NCI-H187 (cell line): ENCODE measurements around the gene UNC13C.

Experiments used
- DNase-seq, 2 experiments: peaks; one replicate each; lab custom pipeline; 2025; lab: John Stamatoyannopoulos, UW

The UNC13C gene

DNA sequence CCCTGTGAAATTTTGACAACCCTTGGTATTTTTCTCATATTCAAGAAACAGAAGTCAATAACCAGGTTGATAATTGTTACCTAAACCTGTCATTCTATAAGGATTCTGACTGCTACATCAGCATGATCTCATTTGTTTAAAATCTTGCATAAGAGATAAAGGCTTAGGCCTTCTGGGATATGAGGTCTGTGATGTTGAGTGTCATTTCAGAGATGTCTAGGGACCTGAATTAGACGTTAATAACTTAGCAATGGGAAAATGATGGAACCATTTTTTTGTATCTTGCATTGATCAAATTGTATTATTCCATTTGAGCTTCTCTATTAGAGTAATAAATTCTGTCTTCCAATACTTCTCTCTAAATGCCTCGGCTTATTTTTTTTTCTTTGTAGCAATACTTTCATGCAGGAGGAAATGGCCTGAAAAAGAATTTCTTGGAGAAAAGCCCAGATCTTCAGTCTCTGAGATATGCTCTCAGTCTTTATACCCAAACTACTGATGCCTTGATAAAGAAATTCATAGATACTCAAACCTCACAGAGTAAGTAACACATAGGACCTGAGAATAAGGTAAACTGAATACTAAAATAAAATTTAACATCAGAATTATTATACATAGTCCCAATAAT is 589.3 kb downstream of the UNC13C start:
- no peak for DNase-seq

DNA sequence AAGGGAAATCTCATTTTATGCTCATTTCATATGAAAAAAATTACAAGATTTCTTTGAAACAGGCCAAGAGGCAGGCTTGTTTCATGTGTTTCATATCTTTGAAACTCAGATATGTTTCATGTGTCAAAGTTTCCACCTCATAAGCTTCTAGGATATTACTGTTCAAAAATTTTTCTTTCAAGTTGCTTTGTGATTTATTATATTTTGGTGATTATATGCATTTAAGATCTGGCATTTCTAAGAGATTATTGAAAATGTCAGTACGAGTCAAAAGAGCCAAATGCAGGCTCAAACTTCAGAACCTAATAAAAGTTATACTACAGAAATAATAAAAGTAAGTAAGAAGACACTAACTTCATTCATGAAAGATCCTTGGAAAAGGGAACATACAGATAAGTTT is 590.1 kb downstream of the UNC13C start:
- no peak for DNase-seq

GRCh38 chr15:54571576-54571975 is 593.3 kb downstream of the UNC13C start:
- DNase-seq = no peak

DNA sequence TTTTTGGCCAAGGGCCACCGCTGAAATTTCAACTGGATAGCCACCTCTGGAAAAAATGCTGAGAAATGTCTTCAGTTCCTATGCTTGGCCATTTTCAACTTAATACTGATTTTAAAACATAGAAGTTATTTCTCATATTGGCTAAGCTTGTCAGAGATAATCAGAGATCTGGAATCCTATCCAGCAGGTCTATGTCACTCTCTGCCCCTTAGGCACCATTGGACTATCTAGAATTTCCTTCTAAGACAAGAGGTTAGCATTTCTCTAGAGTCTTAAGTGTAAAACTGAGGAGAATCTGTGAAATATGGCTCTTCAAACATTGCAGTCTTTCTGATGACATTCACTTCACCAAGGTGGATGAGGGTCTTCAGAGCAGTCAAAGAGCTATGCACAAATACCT is 597.3 kb downstream of the UNC13C start:
- DNase-seq = no peak

DNA sequence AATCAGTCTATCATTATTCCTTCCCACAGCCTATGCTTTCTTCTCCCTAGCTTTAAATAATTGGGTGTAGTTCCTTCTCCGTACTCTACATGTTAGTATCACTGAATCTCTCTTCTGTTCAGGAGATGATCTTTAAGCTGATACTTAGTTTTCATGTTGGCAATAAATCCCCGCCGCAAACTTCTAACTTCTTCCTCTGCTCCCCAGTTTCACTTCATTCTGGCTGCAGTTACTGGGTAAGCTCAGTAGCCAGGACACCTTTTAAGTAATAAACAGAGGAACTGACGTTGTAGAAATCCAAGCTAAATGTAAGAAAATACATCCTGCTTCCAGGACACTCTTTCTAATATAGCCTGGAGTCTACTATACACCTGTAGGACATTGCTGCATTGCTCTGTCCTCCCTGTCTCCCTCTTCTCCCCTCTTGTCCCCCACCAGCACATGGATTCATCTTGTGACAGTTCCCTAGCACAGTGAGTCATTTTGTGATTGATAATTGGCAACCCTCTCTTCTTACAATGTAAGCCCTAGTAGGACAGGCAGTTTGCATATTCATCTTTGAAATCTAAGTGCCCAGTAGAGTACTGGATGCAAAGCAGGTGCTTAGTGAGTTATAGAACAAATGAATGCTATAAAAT is 598.2 kb downstream of the UNC13C start:
- DNase-seq = no peak

- DNase-seq = no peak
Observed at GRCh38 chr15:54577476-54578250, 599.4 kb downstream of the UNC13C start.

GRCh38 chr15:54579855-54580254 is 601.6 kb downstream of the UNC13C start:
- no peak for DNase-seq

GRCh38 chr15:54580643-54581042 is 602.4 kb downstream of the UNC13C start:
- no peak for DNase-seq

- DNase-seq = no peak
Observed at GRCh38 chr15:54582863-54583643, 604.8 kb downstream of the UNC13C start.

- DNase-seq = no peak
Observed at GRCh38 chr15:54585063-54585462, 606.8 kb downstream of the UNC13C start.

DNA sequence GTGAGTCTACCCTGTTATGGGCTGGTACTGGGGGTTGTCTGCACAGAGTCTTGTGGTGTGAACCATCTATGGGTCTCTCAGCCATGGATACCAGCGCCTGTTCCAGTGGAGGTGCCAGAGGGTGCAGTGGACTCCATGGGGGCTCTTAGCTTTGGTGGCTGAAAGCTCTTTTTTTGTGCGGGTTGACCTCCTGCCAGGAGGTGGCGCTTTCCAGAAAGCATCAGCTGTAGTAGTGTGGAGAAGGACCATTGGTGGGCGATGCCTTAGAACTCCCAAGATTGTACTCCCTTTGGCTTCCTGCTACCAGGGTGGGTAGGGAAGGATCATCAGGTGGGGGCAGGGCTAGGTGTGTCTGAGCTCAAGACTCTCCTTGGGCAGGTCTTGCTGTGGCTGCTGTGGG is 615.9 kb downstream of the UNC13C start:
- no peak for DNase-seq

DNA sequence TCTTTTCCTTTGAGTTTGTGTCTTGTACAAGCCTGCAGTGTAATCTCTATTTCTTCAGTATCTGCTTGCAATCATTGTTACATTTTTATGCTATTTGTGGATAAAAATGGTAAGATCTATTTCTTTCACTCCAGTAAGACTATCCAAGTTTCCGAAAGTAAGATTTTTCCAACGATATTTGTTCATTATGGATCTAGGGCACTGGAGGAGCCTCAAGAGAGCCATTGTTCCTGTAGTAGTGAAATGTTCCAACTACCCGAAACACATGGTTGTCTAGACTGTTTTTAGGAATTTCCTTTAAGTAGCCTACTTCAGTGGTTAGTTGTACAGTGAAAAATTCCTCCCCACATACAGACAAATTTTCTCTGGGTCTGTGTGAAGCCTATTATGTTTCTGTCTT is 621.1 kb downstream of the UNC13C start:
- no peak for DNase-seq

DNA sequence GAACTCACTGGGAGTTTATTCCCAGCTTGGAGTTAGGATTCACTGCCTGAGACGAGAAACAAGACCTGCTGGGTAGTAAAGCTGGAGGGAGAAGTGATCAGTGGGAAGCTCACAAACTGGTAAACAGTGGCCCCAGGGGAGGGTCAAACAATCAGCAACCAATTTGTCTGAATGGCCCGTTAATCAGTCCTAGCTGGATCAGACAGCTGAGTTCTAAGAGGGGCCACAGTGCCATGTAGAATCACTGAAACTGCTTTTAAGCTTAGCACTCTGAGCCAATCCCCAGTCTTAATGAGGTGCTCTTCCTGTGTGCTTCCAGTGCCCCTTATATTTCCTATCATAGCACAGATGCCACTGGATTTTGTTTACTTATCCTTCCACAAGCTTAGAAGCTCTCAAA is 626.8 kb downstream of the UNC13C start:
- DNase-seq = no peak

DNA sequence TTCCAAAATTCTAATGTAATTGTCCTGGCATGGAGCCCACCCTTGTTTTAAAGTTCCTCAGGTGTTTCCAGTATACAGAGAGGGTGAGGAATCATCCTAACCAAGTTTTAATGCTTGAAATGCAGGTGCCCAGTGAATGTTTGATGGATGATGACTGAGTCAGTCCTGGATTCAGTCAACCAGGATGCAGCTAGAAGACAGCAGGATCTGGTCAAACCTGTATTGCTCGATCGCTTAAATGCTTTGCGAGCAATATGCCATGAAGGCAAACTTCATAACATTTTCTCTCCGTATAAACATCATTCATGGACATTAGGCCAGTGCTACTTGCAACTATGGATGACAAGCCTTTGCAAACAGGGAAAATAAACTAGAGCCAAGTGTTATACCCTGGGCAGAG is 627.3 kb downstream of the UNC13C start:
- no peak for DNase-seq

- DNase-seq = no peak
Observed at GRCh38 chr15:54608876-54609835, 630.9 kb downstream of the UNC13C start.

GRCh38 chr15:54618120-54618519 is 639.9 kb downstream of the UNC13C start:
- DNase-seq = no peak

GRCh38 chr15:54619180-54619579 is 640.9 kb downstream of the UNC13C start:
- DNase-seq = no peak

DNA sequence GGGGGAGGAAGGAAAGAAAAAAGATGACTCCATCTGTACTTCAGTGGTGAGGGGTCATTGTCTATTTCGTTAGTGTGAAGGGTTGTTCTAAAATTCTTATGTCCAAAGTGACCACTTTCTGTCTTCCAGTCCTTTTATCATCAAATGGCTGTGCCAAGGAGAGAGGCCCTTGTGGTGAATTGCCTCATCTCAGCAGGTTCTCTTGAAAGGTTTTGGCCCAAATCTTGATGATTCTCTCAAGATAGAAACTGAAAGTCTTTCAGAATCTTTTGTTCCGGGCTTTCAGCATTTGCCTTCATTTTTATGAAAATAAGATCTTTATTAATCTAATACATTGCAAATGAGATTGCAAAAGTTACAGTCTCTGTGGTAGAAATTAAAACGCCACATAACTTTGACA is 642.7 kb downstream of the UNC13C start:
- DNase-seq = no peak

DNA sequence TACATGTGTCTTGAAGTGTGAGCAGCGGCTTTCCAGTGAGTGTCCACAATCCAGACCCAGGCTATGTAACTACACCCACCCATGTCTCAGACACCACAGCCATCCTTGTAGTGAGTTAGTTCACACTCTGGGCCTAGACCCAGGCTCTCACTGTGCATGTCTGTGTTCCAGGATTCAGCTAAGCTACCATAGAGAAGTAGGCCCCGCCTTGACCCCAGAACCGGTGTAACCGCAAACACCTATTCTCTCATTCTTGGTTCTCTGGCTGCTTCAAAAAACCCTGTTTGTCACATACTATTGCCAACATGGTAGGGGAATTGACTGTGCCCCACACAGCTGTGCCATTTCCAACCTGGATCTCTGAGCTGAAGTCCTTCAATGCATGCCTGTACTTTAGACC is 657.9 kb downstream of the UNC13C start:
- DNase-seq = no peak

DNA sequence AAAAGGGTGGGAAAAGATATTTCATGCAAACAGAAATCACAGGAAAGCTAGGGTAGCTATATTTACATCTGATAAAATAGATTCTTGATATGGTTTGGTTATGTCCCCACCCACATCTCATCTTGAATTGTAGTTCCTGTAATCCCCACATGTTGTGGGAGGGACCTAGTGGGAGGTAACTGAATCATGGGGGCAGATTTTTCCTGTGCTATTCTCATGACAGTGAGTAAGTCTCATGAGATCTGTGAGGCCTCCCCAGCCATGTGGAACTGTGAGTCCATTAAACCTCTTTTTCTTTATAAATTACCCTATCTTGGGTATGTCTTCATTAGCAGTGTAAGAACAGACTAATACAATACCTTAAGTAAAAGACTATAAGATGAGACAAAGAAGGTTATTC is 660.4 kb downstream of the UNC13C start:
- DNase-seq = no peak

DNA sequence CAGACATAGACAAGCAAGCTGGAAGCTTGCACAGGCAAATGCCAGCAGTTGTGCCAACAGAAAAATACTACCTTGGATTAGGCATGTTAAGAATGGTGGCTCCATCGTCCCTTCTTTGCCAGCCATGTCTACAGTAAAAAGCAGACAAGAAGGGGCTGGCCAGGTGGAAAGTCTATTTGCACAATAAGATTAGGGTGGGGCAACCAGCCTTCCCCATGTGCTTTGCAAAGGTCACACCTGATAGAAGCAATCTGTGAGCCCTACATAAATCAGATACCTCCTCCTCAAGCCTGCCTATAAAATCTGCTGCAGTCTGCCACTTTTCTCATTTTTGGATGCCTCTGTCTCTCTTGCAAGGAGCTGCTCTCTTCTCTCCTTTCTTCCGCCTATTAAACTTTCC is 662.6 kb downstream of the UNC13C start:
- DNase-seq = no peak
